SKM-1 treated with dmso at 0.1 percent for 144 hours (cell line): Measurements from ENCODE around the gene TBCB.

Experiments used
- DNase-seq: peaks from one replicate; lab custom pipeline; 2025; ENCODE audit not compliant: unreplicated experiment; lab: John Stamatoyannopoulos, UW

The TBCB gene

GRCh38 chr19:36101550-36102327 is 13.5 kb upstream of the TBCB start:
- no peak for DNase-seq

- DNase-seq = no peak
Measured at GRCh38 chr19:36103040-36103626, 12.1 kb upstream of the TBCB start.

DNA sequence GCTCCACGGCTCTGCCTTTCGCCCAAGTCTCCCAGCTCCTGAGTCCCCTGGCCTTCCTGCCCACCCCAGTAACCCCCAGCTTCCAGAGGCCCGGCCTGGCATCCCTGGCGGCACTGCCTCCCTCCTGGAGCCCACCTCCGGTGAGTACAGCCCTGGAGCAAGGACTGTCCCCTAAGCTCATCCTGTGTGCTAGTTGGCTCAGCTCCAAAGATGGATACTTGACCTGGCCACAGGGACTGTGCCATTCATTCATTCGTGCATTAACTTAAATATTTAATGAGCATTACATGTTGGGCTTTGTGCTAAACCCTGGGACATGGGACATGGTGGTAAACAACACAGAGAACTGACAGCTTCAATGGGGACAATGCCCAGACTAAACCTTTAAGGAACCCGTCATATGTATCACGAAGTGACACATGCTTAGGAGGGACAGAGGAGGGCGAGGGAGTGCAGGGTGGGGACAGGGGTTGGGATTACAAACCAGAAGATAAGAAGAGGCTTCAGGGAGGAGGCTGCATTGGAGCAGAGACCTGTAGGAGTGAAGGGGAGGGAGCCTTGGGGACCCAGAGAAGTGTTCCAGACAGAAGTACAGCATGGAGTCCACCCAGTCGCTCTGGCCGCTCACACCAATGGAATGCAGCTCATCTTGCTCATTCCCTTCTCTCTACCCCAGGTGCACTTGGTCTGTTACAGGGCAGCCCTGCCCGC is 11.3 kb upstream of the TBCB start:
- DNase-seq = no peak

GRCh38 chr19:36106441-36106840 is 8.8 kb upstream of the TBCB start:
- DNase-seq = no peak

DNA sequence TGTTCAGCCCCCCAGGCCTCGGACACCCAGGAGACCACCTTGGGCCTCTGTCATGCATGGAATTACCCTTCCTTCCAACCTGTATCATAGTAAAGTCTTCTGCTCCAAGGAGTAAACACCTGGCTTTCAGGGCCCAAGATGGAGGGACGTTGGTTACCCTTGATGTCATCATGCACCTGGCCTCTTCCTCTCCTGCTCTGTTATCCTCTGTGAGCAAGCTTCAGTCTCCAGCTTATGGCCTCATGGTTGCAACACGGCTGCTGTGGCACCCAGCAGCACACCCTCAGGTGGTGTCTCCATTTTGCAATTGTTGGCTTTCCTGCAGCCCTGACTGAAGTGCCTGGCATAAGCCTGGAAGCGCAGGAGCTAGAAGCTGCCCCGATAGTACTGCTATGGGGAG is 8.3 kb upstream of the TBCB start:
- DNase-seq = no peak

DNA sequence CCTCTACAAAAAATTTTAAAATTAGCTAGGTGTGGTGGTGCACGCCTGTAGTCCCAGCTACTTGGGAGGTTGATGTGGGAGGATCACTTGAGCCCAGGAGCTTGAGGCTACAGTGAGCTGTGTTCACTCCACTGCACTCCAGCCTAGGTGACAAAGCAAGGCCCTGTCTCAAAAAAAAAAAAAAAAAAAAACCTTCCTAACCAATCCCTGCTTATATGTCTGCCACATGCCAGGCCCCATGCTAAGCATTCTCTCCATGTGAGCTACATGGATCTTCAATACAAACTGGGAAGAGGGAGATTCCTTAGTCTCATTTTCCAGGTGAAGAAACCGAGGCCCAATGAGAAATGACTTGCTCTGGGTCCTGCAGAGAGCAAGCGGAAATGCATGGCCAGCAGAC is 6.6 kb upstream of the TBCB start:
- no peak for DNase-seq

GRCh38 chr19:36110487-36111199 is 4.6 kb upstream of the TBCB start, which contains the start of gene OVOL3:
OVOL3 (plus strand) TSS chr19:36111143; CDS start chr19:36111203, 60 bp downstream.
- DNase-seq = no peak

- DNase-seq = no peak
Measured at GRCh38 chr19:36111200-36111539, 4.1 kb upstream of the TBCB start.

- DNase-seq = no peak
Measured at GRCh38 chr19:36112678-36113077, 2.6 kb upstream of the TBCB start.

- DNase-seq = no peak
Measured at GRCh38 chr19:36113425-36113824, 1.8 kb upstream of the TBCB start.

DNA sequence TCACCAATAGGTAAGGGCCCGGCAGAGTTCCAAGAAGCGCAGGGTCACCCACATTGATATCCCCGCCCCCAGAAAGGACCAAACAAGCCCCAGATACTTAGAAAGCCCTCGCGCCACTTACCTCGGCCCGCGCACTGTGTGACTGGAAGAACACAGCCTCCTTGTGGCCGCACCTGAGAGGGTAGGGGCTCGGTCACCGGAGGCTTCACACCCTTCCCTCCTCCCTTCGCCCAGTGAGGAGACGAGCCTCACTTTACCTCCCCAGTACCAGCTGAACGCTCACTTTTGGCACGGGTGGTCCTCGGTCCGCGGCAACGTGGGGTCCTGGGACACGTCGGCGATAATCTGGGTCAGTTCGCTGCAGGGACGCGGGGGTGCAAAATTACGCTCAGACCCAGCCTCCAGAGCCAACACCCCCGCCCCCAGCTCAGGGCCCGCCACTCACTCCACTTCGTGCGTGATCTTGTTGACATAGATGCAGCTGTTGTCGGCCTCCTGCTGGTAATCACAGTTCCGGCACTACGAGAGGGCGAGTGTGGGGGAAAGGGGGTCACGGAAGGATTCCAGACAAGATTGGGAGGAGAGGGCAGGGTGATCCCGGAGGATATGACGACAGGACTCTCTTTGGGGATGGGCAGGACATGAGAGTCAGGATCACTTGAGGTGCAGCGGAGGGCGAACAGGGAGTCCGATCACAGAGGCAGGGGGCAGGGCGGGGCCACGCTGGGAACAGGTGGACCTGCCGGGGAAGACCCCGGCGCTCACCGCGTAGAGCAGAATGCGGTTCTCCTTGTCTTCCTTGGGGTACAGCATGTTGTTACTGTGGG is 1.2 kb upstream of the TBCB start:
- no peak for DNase-seq

DNA sequence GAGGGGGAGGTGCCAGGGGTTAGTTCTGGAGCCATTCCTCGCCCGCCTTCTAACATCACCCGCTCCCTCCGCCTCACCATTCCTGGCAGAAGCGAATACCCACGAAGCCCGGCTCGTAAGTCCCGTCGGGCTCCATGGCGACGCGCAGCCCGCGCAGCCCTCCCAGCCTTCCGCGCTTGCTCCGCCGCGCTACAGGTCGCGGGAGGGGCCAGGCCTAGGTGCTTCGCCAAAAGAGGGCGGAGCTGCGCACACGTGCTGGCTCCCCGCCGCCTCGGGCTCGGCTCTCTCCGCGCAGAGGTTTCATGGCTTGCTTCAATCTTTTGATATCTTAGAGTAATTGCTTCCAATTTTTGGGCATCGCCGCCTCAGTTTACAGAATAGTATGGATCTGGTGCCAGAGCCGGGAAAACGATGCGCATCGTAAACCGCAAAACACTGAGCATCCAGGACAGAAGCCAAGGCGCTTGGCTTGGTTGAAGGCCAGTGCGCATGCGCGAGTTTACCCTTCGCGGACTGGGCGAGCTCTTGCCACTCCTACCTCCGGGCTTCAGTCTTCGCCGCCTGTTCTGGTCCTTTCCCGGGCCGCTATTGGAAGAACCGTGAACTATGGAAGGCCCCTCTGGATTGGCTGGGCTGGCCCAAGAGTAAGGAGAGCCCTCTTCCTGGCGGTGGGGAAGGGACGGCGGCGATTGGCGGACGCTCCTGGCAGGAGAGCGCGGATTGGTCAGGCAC is 381 bp upstream of the TBCB start, which contains the start of gene POLR2I:
POLR2I (minus strand) TSS at position 155 of the 732 bp plus-strand sequence; CDS start at position 136, 19 bp downstream.
- DNase-seq = peak; percentile 99

- DNase-seq = no peak
Measured at GRCh38 chr19:36116344-36116637, 1.0 kb downstream of the TBCB start.

- DNase-seq = no peak
Measured at GRCh38 chr19:36120092-36120983, 5.1 kb downstream of the TBCB start.

DNA sequence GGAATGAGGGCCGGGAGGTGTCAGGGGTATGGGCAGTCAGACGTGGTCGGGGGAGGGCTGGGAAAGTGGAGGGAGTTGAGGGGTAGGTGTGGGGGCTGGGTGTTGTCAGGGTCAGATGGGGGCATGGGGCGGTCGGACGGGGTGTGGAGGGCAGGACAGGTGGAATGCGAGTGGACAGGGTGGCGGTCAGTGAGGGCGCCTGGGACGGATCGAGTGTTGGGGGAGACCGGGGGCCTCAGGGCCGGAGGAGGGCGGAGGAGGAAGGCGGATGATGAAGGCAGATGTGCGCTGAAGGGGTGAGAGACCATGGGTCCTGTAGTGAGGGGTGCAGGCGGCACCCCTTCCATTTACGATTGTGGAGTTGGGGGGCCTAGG is 5.7 kb downstream of the TBCB start:
- DNase-seq = no peak

GRCh38 chr19:36121486-36122124 is 6.3 kb downstream of the TBCB start:
- DNase-seq = no peak

- DNase-seq = no peak
Measured at GRCh38 chr19:36125557-36125956, 10.3 kb downstream of the TBCB start.

DNA sequence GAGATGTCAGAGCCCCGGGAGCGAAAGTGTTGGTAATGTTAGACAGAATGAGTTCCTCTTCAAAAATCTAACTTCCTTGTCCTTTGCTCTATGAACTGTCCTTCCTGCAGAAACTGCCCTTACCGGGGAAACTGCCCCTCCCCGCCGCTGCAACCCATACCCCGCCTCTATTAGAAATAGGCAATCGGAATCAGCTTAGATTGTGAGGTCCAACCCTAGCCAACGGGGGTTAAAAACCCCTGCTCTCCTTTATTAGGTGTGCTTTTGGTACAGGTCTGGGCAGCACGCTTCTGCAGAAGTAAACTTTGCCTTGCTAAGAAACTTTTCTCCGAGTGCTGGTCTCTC is 13.1 kb downstream of the TBCB start:
- peak; percentile 78 for DNase-seq

- peak; percentile 21 for DNase-seq
Measured at GRCh38 chr19:36131221-36131620, 16.0 kb downstream of the TBCB start.
